NCI-H146 (cell line): Measurements from ENCODE around the gene CBFA2T2.
"Not testable (repeated sequence)": the region's sequence is repeated elsewhere in the genome, so short reads cannot be mapped to it uniquely, and the experiment has no call there.

Experiments
- DNase-seq: peaks from one replicate; lab custom pipeline; 2025; lab: John Stamatoyannopoulos, UW

The CBFA2T2 gene

DNA sequence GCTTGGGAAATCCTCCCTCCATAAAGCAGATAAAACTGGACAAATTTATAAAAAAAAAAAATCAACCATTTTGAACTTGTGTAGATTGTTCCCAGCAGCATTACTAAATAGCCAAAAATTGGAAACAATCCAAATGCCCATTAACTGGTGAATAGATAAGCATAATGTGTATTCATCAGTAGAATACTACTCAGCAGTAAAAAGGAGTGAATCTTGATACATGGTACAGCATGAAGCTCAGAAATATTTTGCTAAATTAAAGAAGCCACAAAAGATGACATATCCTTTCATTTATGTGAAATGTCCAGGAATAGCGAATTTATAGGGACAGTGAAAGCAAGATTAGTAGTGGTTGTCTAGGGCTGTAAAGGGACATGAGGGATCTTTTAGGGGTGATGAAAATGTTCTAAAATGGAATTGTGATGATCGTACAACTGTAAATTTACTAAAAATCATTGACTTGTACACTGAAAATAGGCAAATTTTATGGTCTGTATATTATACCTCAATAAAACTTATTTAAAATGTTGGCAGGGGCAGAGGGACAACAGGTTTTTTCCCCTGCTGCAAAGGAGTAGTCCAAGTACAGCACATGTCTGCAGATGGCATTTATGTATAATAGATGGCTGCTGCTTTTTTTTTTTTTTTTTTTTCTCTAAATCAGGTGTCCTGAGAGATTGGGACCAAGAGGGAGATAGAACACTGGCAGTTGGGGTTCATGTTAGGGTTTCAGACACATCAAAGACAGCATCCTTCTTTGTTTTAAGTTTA lies 59.5 kb downstream of the CBFA2T2 start:
- no peak for DNase-seq

DNA sequence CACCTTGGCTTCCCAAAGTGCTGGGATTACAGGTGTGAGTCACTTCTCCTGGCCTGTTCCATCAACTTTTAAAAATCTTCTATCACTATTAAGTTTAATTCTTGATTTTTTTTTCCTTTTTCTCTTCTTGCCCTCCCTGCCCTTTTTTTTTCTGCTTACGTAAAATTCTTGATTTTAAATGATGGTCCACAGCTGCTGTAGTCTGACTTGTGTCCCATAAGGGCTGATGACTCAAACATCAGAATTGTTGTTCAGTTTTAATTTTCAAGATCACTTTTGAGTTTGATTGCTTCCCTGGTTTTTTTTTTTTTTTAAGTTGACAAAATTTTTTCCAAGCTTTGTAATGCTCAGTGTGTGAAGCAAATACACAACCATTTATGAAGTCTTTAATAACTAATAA lies 61.9 kb downstream of the CBFA2T2 start:
- DNase-seq = peak; percentile 65

DNA sequence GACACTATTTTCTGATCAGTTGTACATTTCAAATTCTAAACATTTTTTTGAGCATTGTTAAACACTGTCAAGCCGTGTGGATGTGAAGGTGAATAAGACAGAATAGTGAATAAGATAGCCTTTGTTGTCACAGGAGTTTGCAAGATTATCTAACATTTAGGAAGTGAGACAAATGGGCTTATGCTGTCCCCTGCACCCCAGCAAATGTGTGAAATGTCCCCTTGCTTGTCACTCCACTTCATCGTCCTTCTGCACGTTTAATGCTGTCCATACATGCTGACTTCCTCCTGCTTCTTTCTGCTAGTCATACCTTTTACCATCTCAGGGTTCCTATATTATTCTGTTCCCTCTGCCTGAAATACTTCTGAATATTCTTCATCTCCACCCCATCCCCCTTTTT lies 62.6 kb downstream of the CBFA2T2 start:
- no peak for DNase-seq

DNA sequence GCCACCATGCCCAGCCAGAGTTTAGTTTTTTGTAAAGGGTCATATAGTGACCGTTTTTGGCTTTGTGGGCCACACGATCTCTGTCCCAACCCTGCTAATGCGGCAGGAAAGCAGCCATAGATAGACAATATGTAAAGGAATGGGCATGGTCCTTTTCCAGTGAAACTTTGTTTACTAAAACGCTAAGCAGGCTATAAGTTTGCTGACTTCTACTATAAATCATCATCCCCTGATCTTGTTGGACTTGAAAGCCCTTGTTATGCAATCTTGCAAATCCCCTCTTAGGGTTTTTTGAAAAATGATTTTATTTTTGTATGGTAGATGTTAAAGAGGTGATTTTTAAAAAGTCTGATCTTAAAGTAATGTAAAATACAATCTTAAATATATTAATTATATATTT lies 63.6 kb downstream of the CBFA2T2 start:
- DNase-seq = no peak

DNA sequence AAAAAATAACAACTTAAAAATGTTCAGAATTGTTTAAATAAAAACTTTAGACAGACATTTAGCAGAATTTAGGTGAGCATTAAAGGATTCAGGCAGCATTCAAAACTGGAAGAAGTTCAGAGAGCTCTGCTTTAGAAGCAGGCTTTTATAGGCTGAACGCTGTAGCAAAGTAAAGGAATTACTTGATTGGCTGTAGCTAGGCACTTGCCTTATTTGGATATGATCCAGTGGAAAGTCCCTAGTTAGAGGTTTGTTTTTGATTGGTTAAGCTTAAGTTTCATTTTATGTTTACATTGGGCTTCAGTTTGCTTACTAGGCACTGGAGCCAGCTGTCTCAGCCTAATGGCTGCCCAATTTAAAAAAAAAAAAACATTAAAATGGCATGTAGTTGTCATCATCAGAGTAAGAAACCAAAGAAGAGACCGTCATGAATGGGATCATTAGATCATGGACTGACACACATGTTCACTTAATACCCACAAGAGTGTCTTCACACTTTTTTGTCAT lies 65.1 kb downstream of the CBFA2T2 start:
- peak; percentile 98 for DNase-seq

DNA sequence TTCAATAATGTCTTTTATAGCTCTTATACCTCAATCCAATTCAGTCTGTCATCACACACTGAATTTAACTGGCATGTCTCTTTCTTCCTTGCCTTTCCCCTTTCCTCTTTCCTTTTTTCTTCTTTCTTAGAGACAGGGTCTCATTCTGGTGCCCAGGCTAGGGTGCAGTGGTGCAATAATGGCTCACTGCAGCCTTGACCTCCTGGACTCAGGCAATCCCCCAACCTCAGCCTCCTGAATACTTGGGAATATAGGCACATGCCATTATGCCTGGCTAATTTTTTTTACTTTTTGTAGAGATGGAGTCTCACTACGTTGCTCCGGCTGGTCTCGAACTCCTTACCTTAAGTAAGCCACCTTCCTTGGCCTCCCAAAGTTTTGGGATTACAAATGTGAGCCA lies 65.9 kb downstream of the CBFA2T2 start:
- no peak for DNase-seq

DNA sequence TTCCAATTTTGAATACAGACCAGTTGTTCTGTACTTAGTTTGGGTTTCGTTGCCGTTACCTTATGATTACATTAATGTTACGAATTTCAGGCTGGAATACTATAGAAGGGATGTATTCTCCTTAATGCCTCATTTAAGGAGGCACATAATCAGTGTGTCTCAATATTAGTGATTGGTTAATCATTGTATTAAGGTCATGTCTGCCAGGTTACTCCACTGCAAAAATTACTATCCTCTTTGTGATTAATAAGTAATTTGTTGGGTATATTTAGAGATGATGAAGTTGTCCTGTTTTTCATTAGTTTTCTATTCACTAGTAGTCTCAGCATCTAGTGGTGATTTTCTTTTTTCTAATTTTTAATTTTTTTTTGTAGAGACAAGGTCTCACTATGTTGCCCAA lies 66.3 kb downstream of the CBFA2T2 start:
- DNase-seq = no peak

DNA sequence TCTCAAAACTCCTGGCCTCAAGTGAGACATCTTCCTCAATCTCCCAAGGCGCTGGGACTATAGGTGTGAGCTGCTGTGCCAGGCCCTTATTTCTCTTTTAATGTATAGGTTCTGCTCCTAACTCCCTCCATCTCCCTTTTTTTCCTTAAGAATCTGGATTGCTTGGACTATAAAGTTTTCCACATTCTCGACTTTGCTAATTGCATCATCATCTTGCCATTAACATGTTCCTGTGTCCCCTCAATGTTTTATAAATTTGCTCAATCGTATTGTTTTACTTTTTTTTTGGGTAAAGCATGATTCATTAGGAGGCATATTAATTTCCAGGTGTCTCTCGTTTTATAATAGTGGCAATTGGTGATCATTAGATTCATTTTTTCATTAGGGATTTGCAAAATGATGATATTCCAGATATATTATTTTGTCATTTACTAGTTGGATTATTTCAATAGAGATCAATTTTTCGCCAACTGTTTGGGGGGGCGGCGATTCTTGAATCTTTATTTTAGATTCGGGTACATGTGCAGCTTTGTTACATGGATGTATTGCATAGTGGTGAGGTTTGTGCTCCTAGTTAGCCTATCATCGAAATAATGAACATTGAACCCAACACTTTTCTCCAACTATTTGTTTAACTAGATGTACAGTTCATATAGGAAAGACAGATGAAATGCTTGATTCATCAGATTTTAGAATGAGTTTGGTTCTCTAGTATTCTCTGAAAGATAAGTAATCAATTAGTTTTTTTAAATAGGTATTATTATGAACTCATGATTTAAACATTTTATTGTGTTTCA lies 68.7 kb downstream of the CBFA2T2 start:
- DNase-seq = no peak

DNA sequence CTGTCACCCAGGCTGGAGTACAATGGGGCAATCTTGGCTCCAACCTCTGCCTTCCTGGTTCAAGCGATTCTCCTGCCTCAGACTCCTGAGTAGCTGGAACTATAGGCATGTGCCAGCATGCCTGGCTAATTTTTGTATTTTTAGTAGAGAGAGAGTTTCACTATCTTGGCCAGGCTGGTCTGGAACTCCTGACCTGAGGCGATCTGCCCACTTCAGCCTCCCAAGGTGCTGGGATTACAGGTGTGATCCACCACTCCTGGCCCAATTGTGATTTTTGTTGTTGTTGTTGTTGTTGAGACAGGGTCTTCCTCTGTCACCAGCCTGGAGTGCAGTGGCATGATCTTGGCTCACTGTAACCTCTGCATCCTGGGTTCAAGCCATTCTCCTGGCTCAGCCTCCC lies 69.3 kb downstream of the CBFA2T2 start:
- DNase-seq = no peak

DNA sequence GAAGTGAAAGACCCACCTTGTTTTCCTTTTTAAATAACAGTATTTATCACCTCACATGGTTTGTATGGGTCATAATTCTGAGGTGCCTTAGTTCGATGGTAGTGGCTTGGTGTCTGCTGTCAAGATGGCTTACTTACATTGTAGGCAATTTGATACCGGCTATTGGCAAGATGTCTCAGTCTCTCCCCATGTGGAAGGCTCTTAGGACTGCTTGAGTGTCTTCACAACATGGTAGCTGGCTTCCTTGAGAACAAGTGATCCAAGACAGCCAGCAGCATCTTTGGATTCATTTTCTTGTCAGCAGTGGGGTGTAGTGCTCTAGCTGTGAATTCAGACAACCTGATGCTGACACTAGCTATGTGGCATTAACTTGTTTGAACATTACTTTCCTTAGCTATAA lies 70.1 kb downstream of the CBFA2T2 start:
- no peak for DNase-seq

DNA sequence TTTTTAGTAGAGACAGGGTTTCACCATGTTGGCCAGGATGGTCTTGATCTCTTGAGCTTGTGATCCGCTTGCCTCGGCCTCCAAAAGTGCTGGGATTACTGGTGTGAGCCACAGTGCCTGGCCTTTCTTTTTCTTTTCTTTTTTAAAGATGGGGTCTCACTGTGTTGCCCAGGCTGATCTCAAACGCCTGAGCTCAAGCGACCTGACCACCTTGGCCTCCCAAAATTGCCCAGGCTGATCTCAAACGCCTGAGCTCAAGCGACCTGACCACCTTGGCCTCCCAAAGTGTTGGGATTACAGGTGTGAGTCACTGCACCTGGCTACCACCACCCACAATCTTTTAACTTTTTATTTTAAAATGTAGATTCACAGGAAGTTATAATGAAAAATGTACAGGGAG lies 71.2 kb downstream of the CBFA2T2 start:
- not testable (repeated sequence) for DNase-seq

DNA sequence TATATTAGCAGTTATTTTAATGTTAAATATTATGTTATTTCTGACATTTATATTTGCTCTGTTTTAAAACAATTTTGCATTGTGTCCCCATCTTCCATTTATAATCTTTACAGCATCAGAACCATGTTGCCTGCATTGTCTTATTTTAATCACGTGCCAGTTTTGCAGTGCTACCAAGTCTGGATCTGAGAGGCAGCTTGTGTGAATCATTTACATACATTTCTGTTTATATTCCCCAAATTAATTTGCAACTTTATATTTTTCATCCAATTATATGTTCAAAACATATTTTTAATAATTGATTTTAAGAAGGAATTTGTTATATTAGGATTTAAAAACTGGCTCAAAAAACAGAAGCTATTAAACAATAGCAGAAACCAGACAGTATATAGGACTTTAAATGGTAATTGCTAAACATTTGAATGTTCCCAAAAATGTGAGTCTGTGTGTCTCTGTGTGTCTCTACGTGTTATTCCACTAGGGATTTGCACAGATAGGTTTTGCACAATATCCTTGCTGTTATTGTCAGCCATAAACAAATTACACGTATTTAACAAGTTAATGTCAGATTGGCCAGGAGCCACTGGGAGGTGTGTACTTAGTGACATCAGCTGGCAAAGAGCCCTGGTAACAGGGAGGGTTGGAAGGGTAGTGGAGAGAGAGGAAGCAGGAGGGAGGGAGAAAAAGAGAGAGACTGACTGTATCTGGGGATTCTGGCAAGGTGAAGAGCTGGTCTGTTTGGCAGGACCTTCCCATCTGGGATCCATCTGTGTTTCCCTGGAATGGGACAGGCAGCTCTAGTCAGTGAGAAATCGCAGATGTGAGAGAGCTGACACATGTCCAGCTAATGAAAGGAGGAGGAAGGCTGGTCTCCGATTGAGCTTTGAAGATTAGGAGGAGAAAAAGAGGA lies 72.1 kb downstream of the CBFA2T2 start:
- peak; percentile 99 for DNase-seq

DNA sequence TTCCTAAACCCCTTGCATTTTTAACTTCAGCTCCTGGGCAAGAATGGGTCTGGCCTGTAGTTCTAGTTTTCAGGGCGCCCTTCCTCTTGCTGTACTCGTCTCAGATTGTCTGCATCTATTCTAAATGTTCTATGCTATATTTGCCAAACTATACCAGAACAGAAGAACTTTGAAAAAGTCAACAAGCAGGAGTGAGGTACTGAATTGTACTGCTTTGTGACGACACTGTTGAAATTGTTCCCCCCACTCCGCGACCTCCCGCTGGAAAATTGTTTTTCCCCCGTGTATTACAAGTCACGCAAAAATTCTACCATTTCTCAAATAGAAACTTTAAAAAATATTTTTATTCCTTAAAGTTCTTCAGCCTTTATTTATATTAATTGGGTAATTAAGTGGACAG lies 73.9 kb downstream of the CBFA2T2 start:
- peak; percentile 36 for DNase-seq

DNA sequence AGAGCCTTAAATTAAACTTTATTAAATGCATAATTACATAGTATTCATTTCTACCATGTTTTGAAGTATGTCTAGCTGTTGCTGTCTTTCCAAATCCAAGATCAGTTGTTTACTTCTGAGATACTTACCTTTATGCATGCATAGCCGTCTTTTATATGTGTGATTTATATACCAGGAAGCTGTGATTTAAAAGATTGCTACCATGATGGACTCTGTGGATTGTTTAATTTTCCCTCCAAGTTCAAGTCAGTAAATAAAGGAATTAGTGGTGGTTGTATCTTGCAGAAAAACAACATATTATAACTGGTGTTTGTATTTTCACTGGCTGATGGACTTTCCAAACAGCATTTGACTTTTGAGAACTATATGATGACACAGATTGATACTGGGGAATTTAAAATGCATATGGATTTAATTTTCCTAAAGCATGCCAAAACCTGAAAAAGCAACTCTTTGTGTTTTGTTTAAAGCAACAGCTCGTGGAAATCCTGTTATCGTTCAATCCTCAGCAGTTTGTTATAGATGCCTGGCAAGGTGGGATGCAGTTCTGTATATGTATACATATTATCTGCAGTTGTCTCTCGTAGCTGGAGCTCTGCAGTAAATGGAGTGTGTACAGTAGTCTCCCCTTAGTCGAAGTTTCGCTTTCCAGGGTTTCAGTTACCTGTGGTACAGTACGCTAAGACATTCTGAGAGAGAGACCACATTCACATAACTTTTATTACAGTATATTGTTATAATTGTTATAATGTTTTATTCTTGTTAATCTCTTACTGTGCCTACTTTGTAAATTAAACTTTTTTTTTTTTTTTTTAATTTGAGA lies 77.1 kb downstream of the CBFA2T2 start:
- DNase-seq = peak; percentile 42

DNA sequence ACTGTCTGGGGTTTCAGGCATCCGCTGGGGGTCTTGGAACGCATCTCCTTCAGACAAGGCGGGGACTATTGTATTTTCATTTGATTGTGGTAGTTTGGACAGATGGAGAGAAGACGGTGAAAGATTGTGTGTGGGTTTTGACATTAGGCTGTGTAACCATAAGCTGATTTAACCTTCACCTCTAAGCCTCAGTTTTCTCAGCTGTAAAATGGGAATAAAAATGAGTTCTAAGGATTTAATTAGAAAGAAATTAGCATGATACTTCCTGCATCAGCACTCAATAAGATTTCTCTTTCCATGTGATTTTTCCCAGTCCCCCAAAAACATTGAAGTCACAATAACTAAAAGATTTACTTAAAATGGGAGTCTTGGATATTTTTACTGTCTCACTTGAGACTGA lies 78.1 kb downstream of the CBFA2T2 start:
- DNase-seq = no peak

DNA sequence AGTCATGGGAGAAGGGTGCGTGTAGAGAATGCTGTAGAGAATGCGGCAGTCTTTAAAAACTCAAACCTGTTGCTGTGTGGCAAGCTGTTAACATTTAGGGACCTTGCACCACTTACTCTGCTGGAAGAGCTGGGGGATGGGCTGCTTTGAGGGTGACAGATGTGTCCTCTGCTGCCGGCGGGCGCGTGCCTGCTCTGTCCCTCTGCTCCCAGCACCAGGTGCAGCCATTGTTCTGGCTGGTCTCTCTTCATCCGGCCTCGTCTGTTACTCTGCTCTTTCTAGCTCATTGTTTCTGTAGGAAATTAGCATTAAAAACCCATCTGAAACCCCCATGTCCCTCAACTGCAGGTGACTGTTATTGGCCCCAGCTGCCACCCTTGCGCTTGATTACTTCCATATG lies 78.5 kb downstream of the CBFA2T2 start:
- DNase-seq = peak; percentile 100

DNA sequence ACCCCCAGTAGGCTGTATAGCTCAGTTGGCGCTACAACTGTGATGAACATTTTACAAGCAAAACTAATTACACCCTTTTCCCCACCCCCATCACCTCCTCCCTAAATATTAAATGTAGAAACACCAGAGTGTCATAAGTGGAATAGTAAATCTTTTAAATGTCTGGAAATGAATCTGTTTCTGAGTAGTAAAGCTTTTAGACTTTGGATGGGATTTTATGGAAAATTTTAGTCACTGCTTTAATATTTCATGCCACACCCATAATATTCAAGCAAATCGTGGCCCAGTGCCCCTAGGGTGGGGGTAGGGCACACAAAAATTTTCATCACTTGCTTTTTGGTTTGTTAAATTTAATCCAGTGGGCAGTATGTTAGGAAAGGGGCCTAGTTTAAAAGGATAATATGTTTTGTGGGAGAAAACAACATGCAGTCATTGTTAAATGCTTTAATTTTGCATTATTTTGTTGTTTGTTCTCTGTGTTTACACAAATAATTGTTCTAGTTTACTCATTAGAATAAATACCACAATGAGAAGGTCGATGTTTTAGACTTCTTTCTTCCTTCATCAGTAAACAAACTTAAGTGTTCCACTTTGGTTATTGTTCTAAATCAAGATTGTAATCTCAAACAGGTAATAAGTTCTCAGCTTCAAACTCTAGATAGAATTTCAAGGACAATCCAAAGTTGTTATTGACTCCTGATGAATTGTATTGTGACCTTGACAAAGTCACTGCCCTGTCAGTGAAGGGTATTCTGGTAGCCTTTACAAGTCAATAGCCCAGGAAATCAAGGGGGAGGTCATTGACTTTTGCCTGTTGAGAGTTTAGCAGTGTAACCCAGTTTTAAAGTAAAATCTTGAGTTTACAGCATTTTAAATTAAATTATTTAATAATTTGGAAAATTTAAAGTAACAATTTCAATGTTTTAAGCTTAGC lies 79.2 kb downstream of the CBFA2T2 start:
- no peak for DNase-seq

DNA sequence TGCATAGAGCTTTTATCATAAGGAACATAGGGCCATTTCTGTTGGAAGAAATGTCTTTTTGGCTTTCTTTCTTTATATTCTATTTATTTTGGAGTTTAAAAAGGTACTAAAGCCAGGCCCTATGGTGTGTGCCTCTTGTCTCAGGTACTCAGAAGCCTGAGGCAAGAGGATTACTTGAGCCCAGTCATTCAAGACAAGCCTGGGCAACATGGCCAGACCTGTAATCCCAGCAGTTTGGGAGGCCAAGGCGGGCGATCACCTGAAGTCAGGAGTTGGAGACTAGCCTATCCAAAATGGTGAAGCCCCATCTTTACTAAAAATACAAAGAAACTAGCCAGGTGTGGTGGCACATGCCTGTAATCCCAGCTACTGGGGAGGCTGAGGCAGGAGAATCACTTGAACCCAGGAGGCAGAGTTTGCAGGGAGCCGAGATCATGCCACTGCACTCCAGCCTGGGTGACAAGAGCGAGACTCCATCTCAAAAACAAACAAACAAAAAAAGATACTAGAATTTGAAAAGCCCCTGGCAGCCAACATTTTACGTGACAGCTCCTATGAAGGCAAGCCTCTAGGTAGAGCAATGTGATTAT lies 80.0 kb downstream of the CBFA2T2 start:
- DNase-seq = no peak

DNA sequence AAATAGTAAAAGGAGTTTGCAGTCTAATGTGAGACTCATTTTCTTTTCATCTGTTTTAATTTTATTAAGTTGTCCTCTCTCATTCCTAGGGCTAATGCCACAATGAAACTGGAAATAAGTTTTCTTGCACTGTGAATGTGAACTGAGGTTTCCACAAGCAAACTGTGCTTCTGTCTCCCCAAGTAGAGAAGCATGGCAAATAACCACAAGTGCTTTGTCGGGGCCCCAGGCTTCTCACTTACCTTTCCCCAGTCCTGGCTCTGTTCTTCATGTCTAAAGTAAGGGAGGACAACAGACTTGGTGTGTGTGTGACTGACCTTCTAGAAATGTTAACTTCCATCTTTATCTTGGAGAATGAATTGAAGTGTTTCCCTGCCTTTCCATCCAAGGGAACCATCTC lies 80.8 kb downstream of the CBFA2T2 start:
- no peak for DNase-seq

DNA sequence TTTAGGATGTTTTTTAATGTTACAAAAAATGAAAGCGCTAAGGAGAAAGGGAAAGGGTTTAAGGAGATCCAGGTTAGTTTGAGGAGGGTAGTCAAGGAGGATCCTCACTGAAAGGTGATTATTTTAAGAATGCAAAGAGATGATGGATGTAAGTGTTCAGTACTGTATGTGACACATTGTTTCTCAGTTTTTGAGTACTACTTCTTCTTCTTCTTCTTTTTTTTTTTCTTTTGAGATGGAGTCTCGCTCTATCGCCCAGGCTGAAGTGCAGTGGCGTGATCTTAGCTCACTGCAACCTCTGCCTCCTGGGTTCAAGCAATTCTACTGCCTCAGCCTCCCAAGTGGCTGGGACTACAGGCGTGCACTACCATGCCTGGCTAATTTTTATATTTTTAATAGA lies 83.4 kb downstream of the CBFA2T2 start:
- not testable (repeated sequence) for DNase-seq
